ENCODE results near the gene ENPP3.

ENPP3 gene

GRCh38 chr6:131729550-131729949 is 92.4 kb downstream of the ENPP3 start:
- Histone ChIP-seq H3K4me1 (no peaks in the 10 kb centered on the region), H3K4me3 (ENCODE audit: low read depth, low read length) (no peak overlapping the region), H3K9me3 (no peaks in the 10 kb centered on the region), H3K36me3 (no peaks in the 10 kb centered on the region), H3K27me3 (no peaks in the 10 kb centered on the region)
- DNase-seq, result no peak
- TF ChIP-seq, protein P1, sequence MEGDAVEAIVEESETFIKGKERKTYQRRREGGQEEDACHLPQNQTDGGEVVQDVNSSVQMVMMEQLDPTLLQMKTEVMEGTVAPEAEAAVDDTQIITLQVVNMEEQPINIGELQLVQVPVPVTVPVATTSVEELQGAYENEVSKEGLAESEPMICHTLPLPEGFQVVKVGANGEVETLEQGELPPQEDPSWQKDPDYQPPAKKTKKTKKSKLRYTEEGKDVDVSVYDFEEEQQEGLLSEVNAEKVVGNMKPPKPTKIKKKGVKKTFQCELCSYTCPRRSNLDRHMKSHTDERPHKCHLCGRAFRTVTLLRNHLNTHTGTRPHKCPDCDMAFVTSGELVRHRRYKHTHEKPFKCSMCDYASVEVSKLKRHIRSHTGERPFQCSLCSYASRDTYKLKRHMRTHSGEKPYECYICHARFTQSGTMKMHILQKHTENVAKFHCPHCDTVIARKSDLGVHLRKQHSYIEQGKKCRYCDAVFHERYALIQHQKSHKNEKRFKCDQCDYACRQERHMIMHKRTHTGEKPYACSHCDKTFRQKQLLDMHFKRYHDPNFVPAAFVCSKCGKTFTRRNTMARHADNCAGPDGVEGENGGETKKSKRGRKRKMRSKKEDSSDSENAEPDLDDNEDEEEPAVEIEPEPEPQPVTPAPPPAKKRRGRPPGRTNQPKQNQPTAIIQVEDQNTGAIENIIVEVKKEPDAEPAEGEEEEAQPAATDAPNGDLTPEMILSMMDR (IDR thresholded peaks at IDR 0.05; ENCODE audit: low read depth, low read length), result no peak

DNA sequence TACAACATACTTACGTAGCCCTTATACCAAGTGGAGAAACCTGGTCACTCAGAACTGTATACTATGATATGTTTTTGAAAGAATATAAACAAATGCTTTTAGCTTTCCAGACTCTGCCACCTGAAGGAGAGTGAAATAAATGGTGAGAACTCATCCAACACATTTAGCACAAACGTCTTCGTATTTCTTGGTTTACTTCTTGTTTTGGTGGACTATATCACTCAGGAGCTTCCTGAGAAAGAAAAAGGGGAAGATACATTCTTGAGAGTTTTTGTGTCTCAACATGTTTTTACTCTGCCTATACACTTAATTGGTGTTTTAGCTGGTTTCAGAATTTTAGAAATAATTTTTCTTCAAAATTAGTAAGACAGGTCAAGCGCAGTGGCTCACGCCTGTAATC is 93.2 kb downstream of the ENPP3 start:
- no peaks in the 10 kb centered on the region for H3K27me3 ChIP-seq
- DNase-seq, result no peak

DNA sequence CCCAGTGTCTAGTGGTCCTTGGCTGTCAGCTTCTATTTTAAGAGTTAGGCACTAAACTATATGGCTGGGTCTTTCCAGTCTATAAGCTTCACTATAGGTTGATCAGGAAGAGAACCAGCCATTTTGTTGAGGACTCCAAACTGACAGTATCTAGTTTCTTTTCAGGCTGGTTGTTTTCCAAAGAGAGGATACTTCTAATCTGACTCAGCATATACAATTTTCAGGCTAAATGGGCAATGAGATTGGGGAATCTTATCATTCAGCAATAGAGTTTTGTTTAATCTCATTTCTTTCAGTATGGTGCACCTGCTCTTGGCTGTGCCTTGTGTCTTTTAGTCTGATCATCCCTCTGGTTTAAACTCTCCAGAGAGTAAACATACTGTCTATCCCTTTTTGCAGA is 94.1 kb downstream of the ENPP3 start:
- Histone ChIP-seq H3K9me3 (no peaks in the 10 kb centered on the region), H3K36me3 (no peaks in the 10 kb centered on the region), H3K4me1 (no peaks in the 10 kb centered on the region), H3K27me3 (no peaks in the 10 kb centered on the region), H3K4me3 (ENCODE audit: low read depth, low read length) (no peak overlapping the region)
- TF ChIP-seq, protein P1 (IDR thresholded peaks at IDR 0.05; ENCODE audit: low read depth, low read length), result no peak
- DNase-seq, result no peak

More for the DNA sequence above, 93.2 kb downstream of the ENPP3 start:
- H3K36me3 ChIP-seq, result no peaks in the 10 kb centered on the region
- no peaks in the 10 kb centered on the region for H3K9me3 ChIP-seq
- H3K4me3 ChIP-seq (ENCODE audit: low read depth, low read length), result no peak overlapping the region
- H3K4me1 ChIP-seq, result no peaks in the 10 kb centered on the region
- TF ChIP-seq, protein P1 (IDR thresholded peaks at IDR 0.05; ENCODE audit: low read depth, low read length), result no peak

GRCh38 chr6:131733376-131734016 is 96.4 kb downstream of the ENPP3 start:
- Histone ChIP-seq H3K4me3 (ENCODE audit: low read depth, low read length) (no peak overlapping the region), H3K36me3 (no peaks in the 10 kb centered on the region), H3K27me3 (no peaks in the 10 kb centered on the region), H3K9me3 (no peaks in the 10 kb centered on the region), H3K4me1 (no peaks in the 10 kb centered on the region)
- TF ChIP-seq, protein P1 (IDR thresholded peaks at IDR 0.05; ENCODE audit: low read depth, low read length), result no peak
- no peak for DNase-seq

GRCh38 chr6:131736003-131736596 is 99.0 kb downstream of the ENPP3 start:
- H3K9me3 ChIP-seq, result no peaks in the 10 kb centered on the region
- TF ChIP-seq, protein P1 (IDR thresholded peaks at IDR 0.05; ENCODE audit: low read depth, low read length), result no peak
- DNase-seq, result peak; percentile 22
- no peaks in the 10 kb centered on the region for H3K27me3 ChIP-seq
- H3K4me1 ChIP-seq, result no peaks in the 10 kb centered on the region
- H3K4me3 ChIP-seq (ENCODE audit: low read depth, low read length), result peak overlapping the region; percentile 8
- no peaks in the 10 kb centered on the region for H3K36me3 ChIP-seq

- H3K36me3 ChIP-seq, result no peaks in the 10 kb centered on the region
- H3K4me3 ChIP-seq (ENCODE audit: low read depth, low read length), result no peak overlapping the region
- DNase-seq, result no peak
- TF ChIP-seq, protein P1 (IDR thresholded peaks at IDR 0.05; ENCODE audit: low read depth, low read length), result no peak
- no peaks in the 10 kb centered on the region for H3K27me3 ChIP-seq
- H3K9me3 ChIP-seq, result no peaks in the 10 kb centered on the region
- no peaks in the 10 kb centered on the region for H3K4me1 ChIP-seq
These were observed 99.7 kb downstream of the ENPP3 start for GRCh38 chr6:131736811-131737210.
